H1 (cell line): Measurements from ENCODE around the gene RBM47. TPM values are rescaled to one million over a fixed set of nuclear protein-coding genes. Genes with fewer than 3 reads are reported as not detected.

ENCODE experiments used
- CTCF ChIA-PET: fragments of 300-600 bp; sonication (Branson Sonifier 250); formaldehyde crosslinking; loops from one replicate; lab custom pipeline; 2021; ENCODE audit not compliant: partially characterized antibody; lab: Charles Lee
- POLR2A ChIA-PET: fragments of 300-600 bp; sonication (Branson Sonifier 250); formaldehyde crosslinking; loops from one replicate; lab custom pipeline; 2021; ENCODE audit warnings: inconsistent platforms; ENCODE audit not compliant: partially characterized antibody; lab: Charles Lee
- DNase-seq, 2 experiments: peaks; one replicate each; pipeline versions ENCODE4 v3.0.0 to v3.0.0-alpha.2; 2010 to 2022; ENCODE audit warnings: low spot score in 2 of 2, low read depth in 1 of 2, mixed read lengths in 1 of 2
- FAIRE-seq: peaks from 2 replicates; lab custom pipeline; 2011; peaks lifted over from hg19 to GRCh38; lab: Jason Lieb, UNC
- H2AFZ ChIP-seq: 2 replicates; pipeline ENCODE4 v1.8.1; 2012; ENCODE audit warnings: low read length, inconsistent platforms
- H2AK5ac ChIP-seq: 2 replicates; pipeline ENCODE4 v1.6.1; 2013; ENCODE audit warnings: low read depth, low read length
- H2BK120ac ChIP-seq: replicated peaks from 2 replicates; pipeline ENCODE3; 2013; ENCODE audit warnings: low read depth, low read length, inconsistent platforms
- H2BK12ac ChIP-seq: 2 replicates; pipeline ENCODE4 v1.6.1; 2013; ENCODE audit warnings: low read depth, low read length
- H2BK15ac ChIP-seq: 2 replicates; pipeline ENCODE4 v1.6.1; 2013; ENCODE audit warnings: low read length
- H2BK20ac ChIP-seq: 2 replicates; pipeline ENCODE4 v1.6.1; 2013; ENCODE audit warnings: low read length
- H2BK5ac ChIP-seq: 2 replicates; pipeline ENCODE4 v1.6.1; 2013; ENCODE audit warnings: low read depth, low read length
- H3K14ac ChIP-seq: 2 replicates; pipeline ENCODE4 v1.6.1; 2013; ENCODE audit warnings: inconsistent platforms; ENCODE audit not compliant: insufficient read length
- H3K18ac ChIP-seq: 2 replicates; pipeline ENCODE4 v1.6.1; 2013; ENCODE audit warnings: low read length; ENCODE audit errors: extremely low read depth
- H3K23ac ChIP-seq: 2 replicates; pipeline ENCODE4 v1.6.1; 2013; ENCODE audit warnings: inconsistent platforms; ENCODE audit not compliant: insufficient read length
- H3K23me2 ChIP-seq: 2 replicates; pipeline ENCODE4 v1.6.1; 2013; ENCODE audit warnings: low read depth, low read length
- H3K27ac ChIP-seq: 2 replicates; pipeline ENCODE4 v1.6.1; 2011; ENCODE audit warnings: low read depth, low read length, inconsistent platforms
- H3K27me3 ChIP-seq, 4 experiments: replicated peaks in 1 of 4; 1 replicate in 1 of 4; 2 replicates in 3 of 4; pipeline versions ENCODE4 v1.6.1 to v1.8.1; 2011 to 2013; ENCODE audit warnings: low read length in 3 of 4, mild to moderate bottlenecking in 3 of 4, inconsistent platforms in 2 of 4, mixed read lengths in 2 of 4, moderate library complexity in 1 of 4; ENCODE audit not compliant: control insufficient read depth in 3 of 4, insufficient read depth in 3 of 4; ENCODE audit errors: extremely low read depth in 1 of 4
- H3K36me3 ChIP-seq, 4 experiments: 2 replicates each; pipeline versions ENCODE4 v1.6.1 to v1.8.1; 2011 to 2013; ENCODE audit warnings: mild to moderate bottlenecking in 4 of 4, low read length in 3 of 4, moderate library complexity in 2 of 4, control low read depth in 1 of 4, inconsistent platforms in 1 of 4; ENCODE audit not compliant: insufficient read depth in 4 of 4, control insufficient read depth in 2 of 4
- H3K4ac ChIP-seq: replicated peaks from 2 replicates; pipeline ENCODE3; 2013; ENCODE audit warnings: low read length, low read depth, mixed read lengths, inconsistent platforms; ENCODE audit not compliant: insufficient read length
- H3K4me1 ChIP-seq, 4 experiments: replicated peaks in 1 of 4; 1 replicate in 1 of 4; 2 replicates in 3 of 4; pipeline versions ENCODE4 v1.6.1 to v1.8.1; 2011 to 2013; ENCODE audit warnings: low read length in 3 of 4, inconsistent platforms in 2 of 4, mixed read lengths in 1 of 4; ENCODE audit not compliant: insufficient read depth in 4 of 4, control insufficient read depth in 3 of 4
- H3K4me2 ChIP-seq, 2 experiments: 2 replicates each; pipeline versions ENCODE4 v1.6.1 to v1.8.1; 2011 to 2013; ENCODE audit warnings: low read depth in 2 of 2, low read length in 2 of 2, control low read depth in 1 of 2, inconsistent platforms in 1 of 2, mild to moderate bottlenecking in 1 of 2; ENCODE audit not compliant: insufficient read depth in 1 of 2
- H3K4me3 ChIP-seq, 4 experiments: fragments of 200-600, 300-600 bp in 1 of 4; sonication (generic), shearing (Covaris generic), sonication (Bioruptor Twin) in 1 of 4; 2 replicates each; pipeline versions ENCODE4 v1.5.1 to v1.8.1; 2011 to 2016; ENCODE audit warnings: low read length in 4 of 4, low read depth in 3 of 4, control low read depth in 2 of 4, inconsistent platforms in 2 of 4, mild to moderate bottlenecking in 2 of 4, mixed read lengths in 1 of 4, moderate library complexity in 1 of 4; ENCODE audit not compliant: insufficient read depth in 2 of 4; ENCODE audit errors: extremely low read depth in 1 of 4
- H3K56ac ChIP-seq: replicated peaks from 2 replicates; pipeline ENCODE3; 2013; ENCODE audit warnings: low read depth, mild to moderate bottlenecking, mixed read lengths, low read length, inconsistent platforms; ENCODE audit not compliant: insufficient read length
- H3K79me1 ChIP-seq: 2 replicates; pipeline ENCODE4 v1.6.1; 2013; ENCODE audit warnings: low read depth, low read length, control low read depth
- H3K79me2 ChIP-seq, 2 experiments: 2 replicates each; pipeline versions ENCODE4 v1.6.1 to v1.8.1; 2012 to 2013; ENCODE audit warnings: low read length in 2 of 2, mild to moderate bottlenecking in 2 of 2, inconsistent platforms in 1 of 2; ENCODE audit not compliant: insufficient read depth in 2 of 2, control insufficient read depth in 1 of 2
- H3K9ac ChIP-seq, 4 experiments: replicated peaks in 1 of 4; 1 replicate in 1 of 4; 2 replicates in 3 of 4; pipeline versions ENCODE4 v1.6.1 to v1.8.1; 2011 to 2013; ENCODE audit warnings: low read depth in 3 of 4, low read length in 3 of 4, control low read depth in 2 of 4, mild to moderate bottlenecking in 2 of 4, moderate library complexity in 2 of 4, inconsistent platforms in 1 of 4; ENCODE audit errors: extremely low read depth in 1 of 4
- H3K9me3 ChIP-seq, 2 experiments: 2 replicates each; pipeline versions ENCODE4 v1.6.1 to v1.8.1; 2012 to 2013; ENCODE audit warnings: mild to moderate bottlenecking in 2 of 2, moderate library complexity in 2 of 2, control low read depth in 1 of 2, inconsistent platforms in 1 of 2, low read depth in 1 of 2, low read length in 1 of 2, mixed read lengths in 1 of 2; ENCODE audit not compliant: insufficient read depth in 2 of 2
- H4K20me1 ChIP-seq, 2 experiments: replicated peaks in 1 of 2; 2 replicates each; pipeline versions ENCODE3 to v1.8.1; 2011 to 2013; ENCODE audit warnings: inconsistent platforms in 2 of 2, low read length in 2 of 2, mild to moderate bottlenecking in 1 of 2; ENCODE audit not compliant: insufficient read depth in 2 of 2, control insufficient read depth in 1 of 2
- H4K5ac ChIP-seq: 2 replicates; pipeline ENCODE4 v1.6.1; 2013; ENCODE audit warnings: low read length, low read depth, mixed read lengths, inconsistent platforms; ENCODE audit not compliant: insufficient read length
- H4K8ac ChIP-seq: 2 replicates; pipeline ENCODE4 v1.8.0; 2013; ENCODE audit warnings: mild to moderate bottlenecking, moderate library complexity, low read length, inconsistent platforms; ENCODE audit not compliant: insufficient read depth; ENCODE audit errors: extremely low read depth
- H4K91ac ChIP-seq: replicated peaks from 2 replicates; pipeline ENCODE3; 2013; ENCODE audit warnings: low read length, mixed read lengths, inconsistent platforms; ENCODE audit not compliant: insufficient read length
- ATF3 ChIP-seq: IDR thresholded peaks from 2 replicates; pipeline ENCODE4 v1.6.1; 2011; ENCODE audit warnings: low read depth, mild to moderate bottlenecking, low read length; ENCODE audit not compliant: insufficient read depth
- GABPA ChIP-seq: IDR thresholded peaks from 2 replicates; pipeline ENCODE4 v1.6.1; 2011; ENCODE audit warnings: mild to moderate bottlenecking, low read length, moderate library complexity, borderline replicate concordance; ENCODE audit not compliant: insufficient read depth
- KDM1A ChIP-seq: fragments of 200-600, 300-600 bp; sonication (generic); IDR thresholded peaks from 2 replicates; pipeline ENCODE4 v1.7.1; 2016; ENCODE audit warnings: mild to moderate bottlenecking, low read length, borderline replicate concordance
- KDM4A ChIP-seq: IDR thresholded peaks from one replicate; pipeline ENCODE4 v1.7.1; 2012; ENCODE audit warnings: low read depth, mild to moderate bottlenecking, moderate library complexity, low read length, inconsistent platforms; ENCODE audit not compliant: severe bottlenecking
- POLR2AphosphoS5 ChIP-seq: IDR thresholded peaks from 2 replicates; pipeline ENCODE4 v1.6.1; 2011; ENCODE audit warnings: low read depth, low read length
- SP4 ChIP-seq: IDR thresholded peaks from 2 replicates; pipeline ENCODE4 v1.6.1; 2012; ENCODE audit warnings: low read length, inconsistent platforms
- TBP ChIP-seq: IDR thresholded peaks from 2 replicates; pipeline ENCODE4 v1.6.1; 2011; ENCODE audit warnings: low read depth, low read length, improper control_type of control experiment
- ZNF274 ChIP-seq: IDR thresholded peaks from 2 replicates; pipeline ENCODE4 v1.7.0; 2012; ENCODE audit warnings: low read length, borderline replicate concordance; ENCODE audit errors: extremely low read depth
- WGBS, 2 experiments: shearing (Covaris generic) in 1 of 2; methylation state at CpG; one replicate each; pipeline versions ENCODE4 v1.1.6 to v1.1.7; 2013 to 2015; ENCODE audit warnings: low lambda C conversion rate in 2 of 2, mixed read lengths in 2 of 2, inconsistent platforms in 1 of 2, low coverage in 1 of 2, missing lambda C conversion rate in 1 of 2; ENCODE audit not compliant: insufficient replicate concordance in 2 of 2, insufficient coverage in 1 of 2, insufficient read length in 1 of 2; ENCODE audit errors: extremely low coverage in 1 of 2, missing lambda C conversion rate in 1 of 2; 5-methylcytosine and 5-hydroxymethylcytosine counted together
- polyA plus RNA-seq, 7 experiments: library from polyadenylated mRNA; depleted of rRNA in 3 of 7; stranded (reverse) in 5 of 7; unstranded in 2 of 7; fragments of >200 nt in 5 of 7; fragments of 200-250 nt in 2 of 7; gene quantifications; 1 replicate in 5 of 7; 2 replicates in 1 of 7; 4 replicates in 1 of 7; pipeline versions ENCODE4 v1.2.1 to v1.2.3, GENCODE V29; 2011 to 2013; ENCODE audit warnings: missing spikeins in 2 of 7, mixed read lengths in 2 of 7
- total RNA-seq: library from RNA; stranded (reverse); fragmentation: NEBNext Ultra II Directional; extraction: Animal tissue kit (Norgen Biotek cat#: 25700); gene quantifications from 2 replicates; pipeline ENCODE4 v1.2.1, GENCODE V29; 2021
- TF ChIP-seq, protein P1 (sequence below): IDR thresholded peaks from 2 replicates; pipeline ENCODE4 v1.6.1; 2012; ENCODE audit warnings: inconsistent platforms
- TF ChIP-seq, protein P2 (sequence below), 3 experiments: IDR thresholded peaks; 1 replicate in 2 of 3; 2 replicates in 1 of 3; pipeline versions ENCODE4 v1.5.1 to v1.6.1; 2011; ENCODE audit warnings: low read length in 3 of 3, mild to moderate bottlenecking in 3 of 3, inconsistent platforms in 2 of 3, low read depth in 1 of 3, moderate library complexity in 1 of 3; ENCODE audit not compliant: insufficient read depth in 1 of 3; ENCODE audit errors: control extremely low read depth in 1 of 3

The RBM47 gene
- total and polyA plus RNA-seq, 2 of the 8 experiments (the other 6 are each of a cell fraction or from before 2014, with no cell fraction given): 42.8 to 78.9 TPM

DNA sequence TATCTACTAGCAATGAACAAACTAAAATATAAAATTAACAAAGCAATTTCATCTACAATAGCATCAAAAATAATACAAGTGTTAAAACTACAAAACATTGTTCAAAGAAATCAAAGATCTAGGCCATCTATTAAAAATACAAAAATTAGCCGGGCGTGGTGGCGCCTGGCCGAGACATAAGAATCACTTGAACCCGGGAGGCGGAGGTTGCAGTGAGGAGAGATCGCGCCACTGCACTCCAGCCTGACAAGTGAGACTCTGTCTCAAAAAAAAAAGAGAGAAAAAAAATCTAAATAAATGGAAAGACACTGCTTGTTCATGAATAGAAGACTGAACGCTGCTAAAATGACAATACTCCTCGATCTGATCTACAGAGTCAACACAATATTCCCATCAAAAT, 139.2 kb downstream of the RBM47 start:
- peaks cover 0 to 50% of the 10 kb centered on the region in 2 experiments; a peak in 2 of 4 replicates for H3K79me2 ChIP-seq
- H3K36me3 ChIP-seq: no peaks in the 10 kb centered on the region; a peak in 1 of 8 replicates
- ChIA-PET CTCF (interaction anchor here (0.6 kb wide), 1 partner anchor 54 kb away, joined by 4 read pairs; no protein-coding TSS in a partner anchor), POLR2A (no interaction called here)
- FAIRE-seq (no peak), DNase-seq (no peak)
- H2BK20ac ChIP-seq: no peak overlapping the region
- no peak overlapping the region for H2BK120ac ChIP-seq
- H3K14ac ChIP-seq: no peak overlapping the region
- no peak overlapping the region for H4K5ac ChIP-seq
- no peak overlapping the region for H3K9ac ChIP-seq
- 90% methylated on average over 10 of the region's 10 CpGs; no CpG with 5 or more reads in 1 of the 2 experiments for WGBS, 2 experiments
- H4K8ac ChIP-seq: no peak overlapping the region
- no peak overlapping the region for H2AFZ ChIP-seq
- no peak overlapping the region for H3K18ac ChIP-seq
- H2BK5ac ChIP-seq: no peak overlapping the region
- no peak overlapping the region for H2BK15ac ChIP-seq
- no peak overlapping the region for H3K4me2 ChIP-seq
- no peaks in the 10 kb centered on the region for H3K9me3 ChIP-seq
- H3K79me1 ChIP-seq: no peaks in the 10 kb centered on the region
- H3K56ac ChIP-seq: no peak overlapping the region
- no peaks in the 10 kb centered on the region for H3K27me3 ChIP-seq
- no peak overlapping the region for H3K27ac ChIP-seq
- no peak overlapping the region for H2BK12ac ChIP-seq
- no peak overlapping the region for H3K4me3 ChIP-seq
- H4K20me1 ChIP-seq: peaks cover 0 to 2% of the 10 kb centered on the region in 2 experiments
- no peaks in the 10 kb centered on the region for H3K23me2 ChIP-seq
- H4K91ac ChIP-seq: no peak overlapping the region
- no peak overlapping the region for H3K23ac ChIP-seq
- no peak overlapping the region for H2AK5ac ChIP-seq
- no peak overlapping the region for H3K4ac ChIP-seq
- H3K4me1 ChIP-seq: no peaks in the 10 kb centered on the region; a peak in 1 of 7 replicates
- TF ChIP-seq, protein P1, sequence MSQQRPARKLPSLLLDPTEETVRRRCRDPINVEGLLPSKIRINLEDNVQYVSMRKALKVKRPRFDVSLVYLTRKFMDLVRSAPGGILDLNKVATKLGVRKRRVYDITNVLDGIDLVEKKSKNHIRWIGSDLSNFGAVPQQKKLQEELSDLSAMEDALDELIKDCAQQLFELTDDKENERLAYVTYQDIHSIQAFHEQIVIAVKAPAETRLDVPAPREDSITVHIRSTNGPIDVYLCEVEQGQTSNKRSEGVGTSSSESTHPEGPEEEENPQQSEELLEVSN: no peak
- no peak for TF ChIP-seq TBP
- no peak for TF ChIP-seq KDM1A
- no peak for TF ChIP-seq SP4
- TF ChIP-seq, protein P2, sequence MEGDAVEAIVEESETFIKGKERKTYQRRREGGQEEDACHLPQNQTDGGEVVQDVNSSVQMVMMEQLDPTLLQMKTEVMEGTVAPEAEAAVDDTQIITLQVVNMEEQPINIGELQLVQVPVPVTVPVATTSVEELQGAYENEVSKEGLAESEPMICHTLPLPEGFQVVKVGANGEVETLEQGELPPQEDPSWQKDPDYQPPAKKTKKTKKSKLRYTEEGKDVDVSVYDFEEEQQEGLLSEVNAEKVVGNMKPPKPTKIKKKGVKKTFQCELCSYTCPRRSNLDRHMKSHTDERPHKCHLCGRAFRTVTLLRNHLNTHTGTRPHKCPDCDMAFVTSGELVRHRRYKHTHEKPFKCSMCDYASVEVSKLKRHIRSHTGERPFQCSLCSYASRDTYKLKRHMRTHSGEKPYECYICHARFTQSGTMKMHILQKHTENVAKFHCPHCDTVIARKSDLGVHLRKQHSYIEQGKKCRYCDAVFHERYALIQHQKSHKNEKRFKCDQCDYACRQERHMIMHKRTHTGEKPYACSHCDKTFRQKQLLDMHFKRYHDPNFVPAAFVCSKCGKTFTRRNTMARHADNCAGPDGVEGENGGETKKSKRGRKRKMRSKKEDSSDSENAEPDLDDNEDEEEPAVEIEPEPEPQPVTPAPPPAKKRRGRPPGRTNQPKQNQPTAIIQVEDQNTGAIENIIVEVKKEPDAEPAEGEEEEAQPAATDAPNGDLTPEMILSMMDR (IDR thresholded peaks at IDR 0.05; ENCODE audit: control extremely low read depth in 1 of 3, insufficient read depth in 1 of 3, low read depth in 1 of 3, low read length in 3 of 3): no peak
- TF ChIP-seq KDM4A: no peak
- TF ChIP-seq ZNF274: no peak
- TF ChIP-seq GABPA: no peak
- no peak for TF ChIP-seq POLR2AphosphoS5
- TF ChIP-seq ATF3: no peak
